ENCODE measurements around the gene CD1E. TPM values are rescaled to one million over a fixed set of nuclear protein-coding genes. Genes with fewer than 3 reads are reported as not detected.

The CD1E gene
- total RNA-seq, 1 experiment from 2014 or later: not detected

GRCh38 chr1:158356616-158357015, 2.9 kb downstream of the CD1E start:
- Mint-ChIP-seq H3K27me3 (ENCODE audit: low read depth) (no peaks in the 10 kb centered on the region), H3K36me3 (no peaks in the 10 kb centered on the region), H3K27ac (no peak overlapping the region), H3K4me3 (no peak overlapping the region), H3K4me1 (peaks cover 13% of the 10 kb centered on the region), H3K9me3 (no peaks in the 10 kb centered on the region)
- ChIA-PET CTCF (no interaction called here), POLR2A (no interaction called here)
- no peak for DNase-seq (ENCODE audit: low spot score)
- no peak for ATAC-seq
- TF ChIP-seq ETV6 (CRISPR knock-in tag; IDR thresholded peaks at IDR 0.05) (no peak), ZNF219 (CRISPR knock-in tag; IDR thresholded peaks at IDR 0.05; ENCODE audit: borderline replicate concordance) (no peak), USF1 (CRISPR knock-in tag; IDR thresholded peaks at IDR 0.05) (no peak), KAT7 (CRISPR knock-in tag; IDR thresholded peaks at IDR 0.05; ENCODE audit: borderline replicate concordance) (no peak), AR (CRISPR knock-in tag; IDR thresholded peaks at IDR 0.05) (no peak), SMAD4 (CRISPR knock-in tag; IDR thresholded peaks at IDR 0.05) (no peak), ZNF512 (CRISPR knock-in tag; IDR thresholded peaks at IDR 0.05; ENCODE audit: borderline replicate concordance) (no peak), ZNF425 (CRISPR knock-in tag; conservative IDR thresholded peaks at IDR 0.05) (no peak), ZNF671 (CRISPR knock-in tag; IDR thresholded peaks at IDR 0.05) (no peak), RELA (CRISPR knock-in tag; IDR thresholded peaks at IDR 0.05; ENCODE audit: borderline replicate concordance) (no peak)
- TF ChIP-seq, protein P1, sequence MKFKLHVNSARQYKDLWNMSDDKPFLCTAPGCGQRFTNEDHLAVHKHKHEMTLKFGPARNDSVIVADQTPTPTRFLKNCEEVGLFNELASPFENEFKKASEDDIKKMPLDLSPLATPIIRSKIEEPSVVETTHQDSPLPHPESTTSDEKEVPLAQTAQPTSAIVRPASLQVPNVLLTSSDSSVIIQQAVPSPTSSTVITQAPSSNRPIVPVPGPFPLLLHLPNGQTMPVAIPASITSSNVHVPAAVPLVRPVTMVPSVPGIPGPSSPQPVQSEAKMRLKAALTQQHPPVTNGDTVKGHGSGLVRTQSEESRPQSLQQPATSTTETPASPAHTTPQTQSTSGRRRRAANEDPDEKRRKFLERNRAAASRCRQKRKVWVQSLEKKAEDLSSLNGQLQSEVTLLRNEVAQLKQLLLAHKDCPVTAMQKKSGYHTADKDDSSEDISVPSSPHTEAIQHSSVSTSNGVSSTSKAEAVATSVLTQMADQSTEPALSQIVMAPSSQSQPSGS (CRISPR knock-in tag; IDR thresholded peaks at IDR 0.05; ENCODE audit: borderline replicate concordance, low read depth): no peak
- TF ChIP-seq, protein P2, sequence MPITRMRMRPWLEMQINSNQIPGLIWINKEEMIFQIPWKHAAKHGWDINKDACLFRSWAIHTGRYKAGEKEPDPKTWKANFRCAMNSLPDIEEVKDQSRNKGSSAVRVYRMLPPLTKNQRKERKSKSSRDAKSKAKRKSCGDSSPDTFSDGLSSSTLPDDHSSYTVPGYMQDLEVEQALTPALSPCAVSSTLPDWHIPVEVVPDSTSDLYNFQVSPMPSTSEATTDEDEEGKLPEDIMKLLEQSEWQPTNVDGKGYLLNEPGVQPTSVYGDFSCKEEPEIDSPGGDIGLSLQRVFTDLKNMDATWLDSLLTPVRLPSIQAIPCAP (CRISPR knock-in tag; IDR thresholded peaks at IDR 0.05): no peak
- TF ChIP-seq, protein P3, sequence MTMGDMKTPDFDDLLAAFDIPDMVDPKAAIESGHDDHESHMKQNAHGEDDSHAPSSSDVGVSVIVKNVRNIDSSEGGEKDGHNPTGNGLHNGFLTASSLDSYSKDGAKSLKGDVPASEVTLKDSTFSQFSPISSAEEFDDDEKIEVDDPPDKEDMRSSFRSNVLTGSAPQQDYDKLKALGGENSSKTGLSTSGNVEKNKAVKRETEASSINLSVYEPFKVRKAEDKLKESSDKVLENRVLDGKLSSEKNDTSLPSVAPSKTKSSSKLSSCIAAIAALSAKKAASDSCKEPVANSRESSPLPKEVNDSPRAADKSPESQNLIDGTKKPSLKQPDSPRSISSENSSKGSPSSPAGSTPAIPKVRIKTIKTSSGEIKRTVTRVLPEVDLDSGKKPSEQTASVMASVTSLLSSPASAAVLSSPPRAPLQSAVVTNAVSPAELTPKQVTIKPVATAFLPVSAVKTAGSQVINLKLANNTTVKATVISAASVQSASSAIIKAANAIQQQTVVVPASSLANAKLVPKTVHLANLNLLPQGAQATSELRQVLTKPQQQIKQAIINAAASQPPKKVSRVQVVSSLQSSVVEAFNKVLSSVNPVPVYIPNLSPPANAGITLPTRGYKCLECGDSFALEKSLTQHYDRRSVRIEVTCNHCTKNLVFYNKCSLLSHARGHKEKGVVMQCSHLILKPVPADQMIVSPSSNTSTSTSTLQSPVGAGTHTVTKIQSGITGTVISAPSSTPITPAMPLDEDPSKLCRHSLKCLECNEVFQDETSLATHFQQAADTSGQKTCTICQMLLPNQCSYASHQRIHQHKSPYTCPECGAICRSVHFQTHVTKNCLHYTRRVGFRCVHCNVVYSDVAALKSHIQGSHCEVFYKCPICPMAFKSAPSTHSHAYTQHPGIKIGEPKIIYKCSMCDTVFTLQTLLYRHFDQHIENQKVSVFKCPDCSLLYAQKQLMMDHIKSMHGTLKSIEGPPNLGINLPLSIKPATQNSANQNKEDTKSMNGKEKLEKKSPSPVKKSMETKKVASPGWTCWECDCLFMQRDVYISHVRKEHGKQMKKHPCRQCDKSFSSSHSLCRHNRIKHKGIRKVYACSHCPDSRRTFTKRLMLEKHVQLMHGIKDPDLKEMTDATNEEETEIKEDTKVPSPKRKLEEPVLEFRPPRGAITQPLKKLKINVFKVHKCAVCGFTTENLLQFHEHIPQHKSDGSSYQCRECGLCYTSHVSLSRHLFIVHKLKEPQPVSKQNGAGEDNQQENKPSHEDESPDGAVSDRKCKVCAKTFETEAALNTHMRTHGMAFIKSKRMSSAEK (CRISPR knock-in tag; IDR thresholded peaks at IDR 0.05; ENCODE audit: borderline replicate concordance): no peak
- TF ChIP-seq, protein P4, sequence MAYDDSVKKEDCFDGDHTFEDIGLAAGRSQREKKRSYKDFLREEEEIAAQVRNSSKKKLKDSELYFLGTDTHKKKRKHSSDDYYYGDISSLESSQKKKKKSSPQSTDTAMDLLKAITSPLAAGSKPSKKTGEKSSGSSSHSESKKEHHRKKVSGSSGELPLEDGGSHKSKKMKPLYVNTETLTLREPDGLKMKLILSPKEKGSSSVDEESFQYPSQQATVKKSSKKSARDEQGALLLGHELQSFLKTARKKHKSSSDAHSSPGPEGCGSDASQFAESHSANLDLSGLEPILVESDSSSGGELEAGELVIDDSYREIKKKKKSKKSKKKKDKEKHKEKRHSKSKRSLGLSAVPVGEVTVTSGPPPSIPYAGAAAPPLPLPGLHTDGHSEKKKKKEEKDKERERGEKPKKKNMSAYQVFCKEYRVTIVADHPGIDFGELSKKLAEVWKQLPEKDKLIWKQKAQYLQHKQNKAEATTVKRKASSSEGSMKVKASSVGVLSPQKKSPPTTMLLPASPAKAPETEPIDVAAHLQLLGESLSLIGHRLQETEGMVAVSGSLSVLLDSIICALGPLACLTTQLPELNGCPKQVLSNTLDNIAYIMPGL (CRISPR knock-in tag; IDR thresholded peaks at IDR 0.05): no peak
- TF ChIP-seq, protein P5, sequence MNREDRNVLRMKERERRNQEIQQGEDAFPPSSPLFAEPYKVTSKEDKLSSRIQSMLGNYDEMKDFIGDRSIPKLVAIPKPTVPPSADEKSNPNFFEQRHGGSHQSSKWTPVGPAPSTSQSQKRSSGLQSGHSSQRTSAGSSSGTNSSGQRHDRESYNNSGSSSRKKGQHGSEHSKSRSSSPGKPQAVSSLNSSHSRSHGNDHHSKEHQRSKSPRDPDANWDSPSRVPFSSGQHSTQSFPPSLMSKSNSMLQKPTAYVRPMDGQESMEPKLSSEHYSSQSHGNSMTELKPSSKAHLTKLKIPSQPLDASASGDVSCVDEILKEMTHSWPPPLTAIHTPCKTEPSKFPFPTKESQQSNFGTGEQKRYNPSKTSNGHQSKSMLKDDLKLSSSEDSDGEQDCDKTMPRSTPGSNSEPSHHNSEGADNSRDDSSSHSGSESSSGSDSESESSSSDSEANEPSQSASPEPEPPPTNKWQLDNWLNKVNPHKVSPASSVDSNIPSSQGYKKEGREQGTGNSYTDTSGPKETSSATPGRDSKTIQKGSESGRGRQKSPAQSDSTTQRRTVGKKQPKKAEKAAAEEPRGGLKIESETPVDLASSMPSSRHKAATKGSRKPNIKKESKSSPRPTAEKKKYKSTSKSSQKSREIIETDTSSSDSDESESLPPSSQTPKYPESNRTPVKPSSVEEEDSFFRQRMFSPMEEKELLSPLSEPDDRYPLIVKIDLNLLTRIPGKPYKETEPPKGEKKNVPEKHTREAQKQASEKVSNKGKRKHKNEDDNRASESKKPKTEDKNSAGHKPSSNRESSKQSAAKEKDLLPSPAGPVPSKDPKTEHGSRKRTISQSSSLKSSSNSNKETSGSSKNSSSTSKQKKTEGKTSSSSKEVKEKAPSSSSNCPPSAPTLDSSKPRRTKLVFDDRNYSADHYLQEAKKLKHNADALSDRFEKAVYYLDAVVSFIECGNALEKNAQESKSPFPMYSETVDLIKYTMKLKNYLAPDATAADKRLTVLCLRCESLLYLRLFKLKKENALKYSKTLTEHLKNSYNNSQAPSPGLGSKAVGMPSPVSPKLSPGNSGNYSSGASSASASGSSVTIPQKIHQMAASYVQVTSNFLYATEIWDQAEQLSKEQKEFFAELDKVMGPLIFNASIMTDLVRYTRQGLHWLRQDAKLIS (CRISPR knock-in tag; IDR thresholded peaks at IDR 0.05; ENCODE audit: borderline replicate concordance): no peak
